ENCODE measurements around the gene GRAMD4.

The GRAMD4 gene

DNA sequence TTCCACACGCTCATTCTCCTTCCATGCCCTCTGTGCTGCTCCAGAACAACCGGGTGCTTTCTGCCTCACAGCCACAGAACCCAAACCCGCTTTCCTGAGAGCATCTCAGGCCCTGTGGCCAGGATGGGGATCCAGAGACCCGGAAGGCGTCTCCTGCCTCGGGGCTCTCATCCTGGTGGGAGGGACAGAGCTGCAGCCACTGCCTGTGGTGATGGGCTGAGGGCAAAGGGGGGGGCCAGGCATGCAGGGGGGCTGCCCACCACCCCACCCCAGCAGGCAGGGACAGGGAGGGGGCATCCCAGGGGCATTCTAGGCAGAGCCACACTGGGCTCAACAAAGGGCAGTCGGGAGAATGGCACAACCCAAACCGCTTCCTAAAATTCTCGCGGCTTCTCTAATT lies 76.4 kb downstream of the GRAMD4 start:
- no peak for FAIRE-seq

DNA sequence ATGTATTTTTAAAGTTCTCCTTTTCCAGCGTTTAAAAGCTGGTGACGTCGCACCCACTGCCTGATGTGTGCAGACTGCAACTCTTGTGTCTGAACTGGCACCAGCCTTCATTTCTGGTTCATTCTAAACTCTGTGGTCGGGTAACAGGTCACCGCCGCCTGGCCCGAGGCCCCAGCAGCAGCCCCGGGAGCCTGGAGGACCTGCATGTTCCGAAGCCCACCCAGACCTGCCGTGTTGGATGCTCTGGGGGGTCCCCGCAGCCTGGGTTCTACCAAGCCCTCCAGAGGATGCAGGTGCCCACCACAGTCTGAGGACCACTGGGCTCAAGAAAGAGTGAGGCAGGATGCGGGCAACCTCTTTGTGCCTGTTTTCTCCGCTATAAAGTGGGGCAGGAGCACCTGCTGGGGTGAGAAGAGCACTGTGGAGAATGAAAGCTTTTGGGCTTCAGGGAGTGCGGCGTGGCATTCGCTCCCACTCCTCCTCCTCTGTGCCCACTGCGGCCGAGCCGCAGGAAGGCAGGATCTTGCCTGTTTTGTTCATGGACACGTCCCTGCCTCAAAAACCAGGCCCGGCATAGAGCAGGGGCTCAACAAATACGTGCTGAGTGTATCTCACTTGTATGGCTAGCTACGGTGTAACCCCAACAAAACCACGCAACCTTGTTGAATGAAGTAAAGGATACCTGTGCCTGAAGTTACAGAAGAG lies 77.8 kb downstream of the GRAMD4 start:
- no peak for FAIRE-seq

DNA sequence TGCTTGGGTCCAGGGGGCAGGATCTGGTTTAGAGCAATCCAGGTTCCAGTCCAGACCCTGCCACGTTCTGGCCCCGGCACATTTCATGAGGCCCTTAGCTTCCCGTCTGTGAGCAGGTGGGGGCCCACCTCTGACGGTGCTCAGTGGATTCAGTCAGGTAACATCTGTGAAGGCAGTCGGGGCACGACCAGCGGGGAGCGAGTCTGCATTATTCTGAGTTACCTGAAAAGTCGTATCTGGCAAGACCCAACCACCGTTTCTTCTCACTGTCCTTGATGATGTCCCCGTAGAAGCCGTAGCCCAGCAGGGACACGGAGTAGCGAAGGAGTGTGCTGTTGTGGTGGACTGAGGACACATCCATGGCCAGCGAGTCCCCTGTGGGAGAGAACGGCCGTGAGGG lies 78.9 kb downstream of the GRAMD4 start:
- no peak for FAIRE-seq

DNA sequence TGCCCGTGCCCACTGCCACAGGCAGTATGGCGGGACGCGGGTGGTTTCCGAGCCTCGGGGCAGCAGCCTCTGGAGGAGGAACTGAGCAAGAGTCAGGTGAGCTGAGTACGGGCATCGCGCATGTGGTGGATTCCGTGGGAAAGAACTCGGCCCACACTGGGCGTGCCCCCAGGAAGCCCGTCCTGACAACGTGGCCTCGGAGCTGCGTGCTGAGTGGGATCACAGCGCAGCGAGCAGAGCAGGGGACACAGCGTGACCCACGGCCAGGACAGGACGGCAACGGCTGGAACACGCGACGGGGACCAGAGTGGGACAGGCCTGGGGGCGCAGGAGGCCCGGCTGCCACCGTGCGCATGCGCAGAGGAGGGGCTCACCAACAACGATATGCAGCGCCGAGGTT lies 81.1 kb downstream of the GRAMD4 start:
- no peak for FAIRE-seq

DNA sequence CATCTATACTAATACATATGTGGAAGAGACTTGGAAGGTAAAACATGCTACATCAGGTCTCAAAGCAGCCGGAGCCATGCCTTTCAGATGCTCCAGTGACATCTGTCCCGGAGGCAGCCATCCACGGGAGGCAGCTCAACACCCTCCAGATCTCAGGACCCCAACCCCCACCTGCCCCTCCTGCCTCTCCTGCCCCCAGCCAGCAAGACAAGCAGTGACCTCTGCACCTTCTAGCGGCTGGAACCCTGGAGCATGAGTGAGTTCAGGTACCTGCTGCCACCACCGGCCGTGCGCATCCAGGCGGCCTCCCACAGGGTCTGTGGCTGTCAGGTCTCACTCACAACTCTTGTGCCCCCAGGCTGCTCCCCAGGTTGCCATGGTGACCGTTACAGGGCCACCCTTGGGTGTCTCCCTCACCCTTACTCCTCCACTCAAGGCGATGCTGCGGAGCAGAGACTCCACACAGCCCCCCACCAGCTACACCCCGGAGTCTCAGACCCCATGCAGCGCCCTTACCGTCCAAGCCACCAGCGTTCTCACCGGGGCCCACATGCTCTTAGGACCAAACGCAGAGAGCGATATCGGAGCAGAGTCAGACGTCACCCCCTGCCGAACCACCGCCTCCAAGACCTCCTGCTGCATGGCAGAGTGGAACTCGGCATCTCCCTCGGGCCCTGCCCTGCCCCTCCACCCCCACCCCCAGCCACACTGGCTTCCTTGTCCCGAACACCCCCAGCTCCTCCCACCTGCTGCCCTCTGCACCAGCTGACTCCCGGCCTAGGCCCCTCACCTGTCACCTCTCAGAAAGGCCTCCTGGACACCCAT lies 83.2 kb downstream of the GRAMD4 start:
- no peak for FAIRE-seq

DNA sequence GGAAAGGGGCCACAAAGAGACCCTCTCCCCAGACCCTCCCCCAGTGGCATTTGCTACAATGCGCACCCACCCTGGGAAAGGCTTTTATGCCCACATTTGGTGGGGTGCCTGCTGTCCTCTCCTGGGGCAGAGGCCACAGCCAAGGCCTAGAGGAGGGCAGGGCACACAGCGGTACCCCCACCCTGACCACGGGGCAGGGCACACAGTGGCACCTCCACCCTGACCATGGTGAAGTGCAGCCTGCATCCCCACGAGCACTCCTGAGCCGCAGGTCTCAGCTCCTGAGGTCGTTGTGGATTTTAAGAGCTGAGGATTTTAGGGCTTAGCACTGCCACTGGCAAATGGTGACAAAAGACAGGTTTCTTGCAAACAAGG lies 83.8 kb downstream of the GRAMD4 start:
- no peak for FAIRE-seq

DNA sequence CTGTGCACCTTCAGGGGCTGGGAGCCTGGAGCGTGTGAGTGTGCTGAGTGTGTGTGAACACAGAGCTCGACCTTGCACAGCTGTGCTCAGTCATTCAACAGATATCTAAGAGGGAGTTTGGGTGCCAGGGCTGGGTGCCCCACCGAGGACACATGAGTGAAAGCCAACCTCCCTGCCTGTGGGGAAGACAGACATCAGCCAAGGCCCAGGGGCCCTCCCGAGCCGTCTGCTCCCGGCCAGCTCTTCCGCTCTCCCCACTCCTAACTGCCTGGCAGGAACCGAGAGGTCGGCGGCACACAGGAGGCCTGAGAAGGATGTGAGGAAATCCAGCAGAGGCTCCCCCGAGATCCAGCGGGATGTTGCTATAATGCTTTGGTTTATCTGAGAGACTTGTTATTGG lies 85.9 kb downstream of the GRAMD4 start:
- no peak for FAIRE-seq

DNA sequence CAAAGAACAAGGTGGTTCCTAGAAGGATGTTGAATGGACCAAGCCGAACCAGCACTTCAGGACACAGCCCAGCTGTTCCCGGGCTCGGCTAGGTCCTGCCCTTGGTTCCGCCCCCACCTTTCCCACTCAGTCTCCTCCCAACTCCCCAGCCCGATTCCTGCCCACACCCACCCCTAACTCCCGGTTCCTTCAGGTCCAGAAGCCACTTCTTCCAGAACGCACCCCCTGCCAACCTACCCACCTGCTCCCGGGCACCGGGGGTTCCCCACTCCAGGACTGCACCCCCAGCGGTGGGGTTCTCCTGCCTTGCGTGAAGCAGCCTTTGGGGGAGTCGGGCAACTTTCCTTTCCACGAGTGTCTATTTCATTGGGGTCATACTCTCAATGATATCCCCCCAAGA lies 87.1 kb downstream of the GRAMD4 start:
- FAIRE-seq: no peak

DNA sequence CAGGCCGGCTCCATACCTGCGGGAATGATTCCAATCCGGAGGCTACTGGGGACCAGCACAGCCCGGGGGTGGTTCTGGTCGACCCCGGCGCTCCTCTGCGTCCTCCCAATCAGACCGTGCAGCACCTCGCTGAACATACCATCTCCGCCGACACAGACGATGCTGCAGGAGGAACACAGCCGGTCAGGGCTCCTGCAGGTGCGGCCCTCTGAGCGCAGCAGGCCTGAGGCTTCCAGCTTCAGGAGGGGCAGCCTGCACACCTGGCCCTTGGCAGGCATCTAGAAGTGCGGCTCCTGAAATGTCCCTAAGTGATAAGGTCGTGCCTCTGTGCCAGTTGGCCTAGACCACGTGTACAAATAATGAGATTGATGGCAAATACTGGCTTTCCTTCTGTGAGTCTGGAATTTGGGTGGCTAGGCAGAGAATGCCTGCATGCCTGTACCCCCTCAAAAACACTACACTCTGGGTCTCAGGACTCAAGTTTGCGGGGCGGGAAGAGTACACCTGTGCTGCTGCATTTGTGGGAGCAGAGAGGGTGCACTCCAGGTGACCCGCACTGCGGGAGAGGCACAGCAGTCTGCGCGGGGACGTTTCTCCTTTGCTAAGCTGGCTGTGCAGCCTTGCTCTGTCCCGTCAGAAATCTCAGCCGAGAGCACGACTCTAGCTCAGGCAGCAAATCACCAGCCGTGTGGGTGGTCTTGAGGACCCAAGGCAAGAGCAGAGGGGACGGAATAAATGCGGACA lies 87.8 kb downstream of the GRAMD4 start:
- FAIRE-seq: no peak

DNA sequence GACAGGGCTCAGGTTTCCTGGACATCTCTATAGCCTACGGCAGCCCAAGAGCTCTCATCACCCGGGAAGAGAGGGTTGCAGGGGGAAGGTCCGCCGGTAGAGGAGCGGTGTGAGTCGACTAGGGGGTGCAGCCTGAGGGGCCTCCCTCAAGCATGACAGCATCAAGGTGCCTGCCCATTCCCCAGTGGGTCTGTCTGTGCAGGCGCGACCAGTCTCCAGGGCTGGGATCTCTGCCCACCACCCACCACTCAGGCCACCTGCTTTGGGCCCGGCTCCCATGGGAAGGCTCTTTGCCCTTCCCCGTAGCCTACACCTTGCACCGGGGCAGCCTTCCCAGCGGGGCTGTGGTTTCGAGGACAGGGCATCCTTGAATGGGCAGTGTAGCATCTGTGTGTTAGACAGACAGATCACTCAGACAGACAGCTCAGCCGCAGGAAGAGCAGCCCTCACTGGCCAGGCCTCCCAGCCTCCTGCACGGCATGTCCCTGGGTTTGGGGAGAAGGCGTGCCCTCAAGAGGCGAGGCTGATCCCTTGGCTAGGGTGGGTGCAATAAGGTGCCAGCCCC lies 88.7 kb downstream of the GRAMD4 start:
- no peak for FAIRE-seq

DNA sequence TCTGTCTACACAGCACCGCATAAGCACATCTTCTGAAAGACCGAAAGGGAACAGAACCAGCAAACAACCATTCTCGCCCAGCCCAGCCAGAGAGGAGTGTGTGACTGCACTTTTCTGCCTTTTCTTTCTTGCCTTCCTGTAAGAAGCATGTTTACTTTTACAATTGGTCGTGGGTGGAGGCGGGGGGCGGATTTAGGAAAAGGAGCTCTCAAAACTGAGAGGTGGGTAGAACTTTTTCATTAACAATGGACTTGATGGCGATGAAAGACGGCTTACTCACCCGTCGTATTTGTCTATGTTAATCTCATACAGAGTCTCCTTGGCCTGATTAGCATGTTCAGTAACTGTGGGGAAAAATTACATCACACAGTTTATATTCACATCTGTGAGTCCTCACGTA lies 90.6 kb downstream of the GRAMD4 start:
- FAIRE-seq: no peak

DNA sequence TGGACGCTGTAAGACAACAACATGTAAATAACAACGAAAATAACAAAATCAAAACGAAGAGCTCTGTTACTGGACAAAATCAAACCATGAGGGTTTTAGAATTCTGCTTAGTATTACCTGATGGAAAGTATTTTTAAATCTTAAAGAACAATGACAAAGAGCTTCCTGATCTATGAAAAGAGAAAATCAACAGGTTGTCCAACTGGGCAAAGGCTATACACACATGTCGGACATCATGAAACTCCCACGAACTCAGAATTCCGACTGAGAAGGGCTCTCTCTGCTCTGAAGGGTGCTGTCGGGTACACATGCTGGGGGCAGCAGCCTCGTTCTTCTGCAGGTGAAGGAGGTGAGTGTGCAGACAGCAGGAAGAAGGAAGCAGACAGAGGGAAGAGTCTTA lies 92.1 kb downstream of the GRAMD4 start:
- FAIRE-seq: no peak

DNA sequence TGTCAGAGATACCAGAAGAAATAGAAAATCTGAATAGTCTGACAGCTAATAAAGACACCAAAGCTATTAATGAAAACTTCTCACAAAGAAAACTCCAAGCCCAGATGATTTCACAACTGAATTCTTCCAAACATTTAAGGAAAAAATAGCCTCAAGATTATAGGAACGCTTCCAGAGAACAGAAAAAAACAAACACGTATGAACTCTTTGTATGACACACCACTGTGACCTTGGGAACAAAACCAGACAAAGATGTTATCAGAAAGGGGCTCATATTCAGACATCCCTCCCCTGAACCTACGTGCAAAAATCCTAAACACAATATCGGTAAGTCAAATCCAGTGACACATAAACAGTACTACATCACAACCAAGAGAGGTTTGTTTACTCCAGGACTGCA lies 94.4 kb downstream of the GRAMD4 start:
- no peak for FAIRE-seq

DNA sequence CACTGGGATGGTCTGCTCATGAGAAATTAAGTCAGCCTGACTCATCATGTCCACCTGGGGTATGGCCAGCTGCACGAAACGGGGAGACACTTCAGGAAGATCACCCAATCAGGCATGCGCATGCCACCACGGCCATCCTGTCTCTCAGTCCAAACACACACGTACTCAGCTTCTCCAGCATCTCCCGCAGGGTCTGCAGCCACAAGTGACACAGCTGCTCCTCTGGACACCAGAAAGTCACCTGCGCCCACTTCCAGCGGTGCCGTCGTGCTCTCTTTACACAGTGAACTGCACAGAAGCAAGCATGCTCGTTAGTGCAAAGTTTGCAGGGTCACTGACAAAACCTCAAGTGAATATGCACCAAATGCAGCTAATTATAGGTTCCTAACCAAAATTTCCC lies 99.7 kb downstream of the GRAMD4 start:
- no peak for FAIRE-seq

DNA sequence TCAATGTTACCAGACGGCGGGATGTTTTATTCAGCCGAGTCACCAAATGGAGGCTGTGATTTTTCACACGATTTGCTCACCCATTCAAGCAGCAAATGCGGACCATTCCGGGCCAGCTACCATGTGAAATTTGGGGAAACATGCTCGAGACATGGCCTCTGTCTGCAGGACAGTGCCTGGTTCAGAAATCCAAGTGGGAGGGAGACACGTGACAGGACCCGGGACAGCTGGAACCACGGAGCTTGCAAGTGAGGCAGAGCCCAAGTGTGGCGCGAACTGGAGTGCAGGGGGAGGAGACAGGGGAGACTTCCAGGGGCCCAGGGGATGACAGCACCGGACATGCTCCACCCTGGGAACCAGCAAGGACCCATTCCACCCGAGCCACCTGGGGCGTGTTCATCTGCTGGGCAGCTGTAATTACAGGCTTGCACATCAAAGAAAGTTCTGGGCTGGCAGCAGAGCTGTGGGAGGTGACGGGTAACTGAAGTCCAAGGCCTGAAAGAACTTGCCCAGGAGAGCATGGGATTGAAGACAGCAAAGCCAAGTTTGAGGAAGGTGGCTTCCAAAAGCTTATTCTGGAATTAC lies 101.4 kb downstream of the GRAMD4 start:
- FAIRE-seq: no peak

DNA sequence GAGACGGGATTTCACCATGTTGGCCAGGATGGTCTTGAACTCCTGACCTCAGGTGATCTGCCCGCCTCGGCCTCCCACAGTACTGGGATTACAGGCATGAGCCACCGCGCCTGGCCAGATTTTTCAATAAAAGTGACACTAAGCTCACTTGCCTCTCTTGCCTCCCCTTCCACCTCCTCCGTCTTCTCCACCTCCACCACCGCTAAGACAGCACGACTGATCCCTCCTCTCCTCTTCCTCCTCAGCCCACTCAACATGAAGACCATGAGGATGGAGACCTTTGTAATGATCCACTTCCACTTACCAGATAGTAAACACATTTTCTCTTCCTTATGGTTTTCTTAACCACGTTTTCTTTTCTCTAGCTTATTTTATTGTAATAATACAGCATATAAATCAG lies 103.7 kb downstream of the GRAMD4 start:
- no peak for FAIRE-seq

DNA sequence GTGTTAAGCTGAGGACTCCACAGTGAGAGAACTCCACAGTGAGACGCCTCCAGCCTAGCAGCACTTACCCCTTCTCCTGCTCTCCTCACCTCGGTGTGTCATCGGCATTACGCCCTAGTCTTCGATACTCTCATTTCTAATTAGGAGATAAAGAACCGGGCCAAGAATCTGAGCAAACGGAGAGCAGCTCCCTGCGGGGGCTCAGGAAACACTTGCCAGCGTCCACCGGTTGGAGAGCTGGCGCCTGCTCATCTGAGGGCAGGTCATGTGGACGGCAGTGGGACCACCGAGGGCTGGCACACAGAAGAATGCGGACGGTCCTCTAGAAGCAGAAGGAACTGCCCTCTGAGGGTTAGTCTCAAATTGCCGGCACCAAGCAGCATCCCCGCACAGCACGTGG lies 104.9 kb downstream of the GRAMD4 start:
- no peak for FAIRE-seq

DNA sequence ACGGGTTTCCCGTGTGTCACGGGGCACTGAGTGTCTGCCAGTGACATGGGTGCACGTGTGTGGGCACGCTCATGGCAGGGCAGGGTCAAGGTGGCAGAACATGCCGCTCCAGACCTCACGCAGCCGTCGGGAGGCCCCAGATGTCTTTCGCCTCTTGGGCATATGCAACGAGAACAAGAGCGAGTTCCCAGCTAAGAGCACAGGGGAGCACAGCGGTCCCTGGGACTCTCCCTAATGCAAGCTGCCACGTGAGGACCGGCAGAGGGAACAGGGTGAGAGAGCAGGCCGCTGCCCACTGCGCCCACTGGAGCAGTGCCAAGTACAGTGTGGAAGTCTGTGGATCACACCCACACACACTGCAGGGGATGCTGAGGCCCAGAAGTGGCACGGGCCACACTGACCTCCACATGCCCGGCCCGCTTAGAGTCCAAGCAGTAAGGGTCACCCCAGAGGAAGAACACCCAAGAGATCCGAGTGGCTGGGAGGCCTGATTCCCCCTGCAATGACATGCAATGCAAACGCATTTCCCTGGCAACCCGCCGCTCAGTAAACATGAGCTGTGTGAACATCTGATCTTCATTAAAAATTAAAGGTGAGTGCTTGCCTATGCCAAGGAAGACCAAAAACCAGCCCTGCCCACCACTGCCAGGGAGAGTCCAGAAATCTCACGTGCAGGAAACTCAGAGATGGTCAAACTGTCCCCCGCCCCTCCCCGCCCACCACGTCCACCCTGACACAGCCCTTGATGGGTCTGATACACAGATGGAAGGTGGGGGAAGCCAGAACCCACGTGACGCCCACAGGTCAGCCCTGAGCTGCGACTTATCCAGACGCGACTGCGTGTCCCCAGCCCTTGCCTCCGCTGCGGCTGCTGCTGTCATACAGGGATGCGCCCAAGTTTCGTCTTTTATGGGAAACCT lies 106.1 kb downstream of the GRAMD4 start:
- FAIRE-seq: peak; percentile 66

DNA sequence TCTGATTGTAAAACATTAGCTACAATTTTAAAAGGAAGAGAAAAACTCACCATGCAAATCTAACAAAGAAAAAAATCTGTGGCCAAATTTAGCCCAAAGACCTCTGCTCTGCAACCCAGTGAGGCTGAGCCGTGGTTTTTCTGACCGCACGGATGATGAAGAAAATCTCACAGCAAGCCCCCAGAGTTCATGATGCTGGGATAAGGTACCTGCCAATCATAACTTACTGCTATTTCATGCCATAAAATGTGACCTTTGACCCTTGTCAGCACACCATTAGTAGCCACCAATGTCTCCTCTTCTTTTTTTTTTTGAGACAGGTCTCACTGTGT lies 106.8 kb downstream of the GRAMD4 start:
- FAIRE-seq: no peak

DNA sequence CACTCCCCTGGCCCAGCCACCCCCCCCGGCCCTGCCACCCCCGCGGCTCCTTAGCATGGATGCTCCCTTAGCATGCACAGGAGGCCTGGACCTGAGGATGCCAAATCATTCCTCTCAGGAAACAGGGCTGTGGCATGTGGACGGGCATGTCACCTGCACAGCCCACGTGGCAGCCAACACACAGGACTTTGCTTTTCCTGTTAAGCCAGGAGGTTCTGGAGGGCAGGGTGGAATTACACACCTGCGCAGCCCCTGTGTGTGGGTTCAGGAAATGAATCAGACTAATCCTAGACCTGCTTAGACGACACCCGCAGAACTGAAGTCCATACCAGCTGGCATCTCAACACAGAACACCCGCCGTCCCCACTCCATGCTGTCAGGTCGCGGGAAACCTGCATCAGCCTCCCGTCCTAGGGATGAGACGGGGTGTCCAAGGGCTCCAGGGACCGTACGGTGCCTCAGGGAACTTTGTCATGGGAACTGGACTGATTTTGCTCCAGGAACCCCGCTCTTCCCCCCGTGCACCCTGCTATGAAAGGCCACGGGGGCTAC lies 107.7 kb downstream of the GRAMD4 start:
- FAIRE-seq: no peak

DNA sequence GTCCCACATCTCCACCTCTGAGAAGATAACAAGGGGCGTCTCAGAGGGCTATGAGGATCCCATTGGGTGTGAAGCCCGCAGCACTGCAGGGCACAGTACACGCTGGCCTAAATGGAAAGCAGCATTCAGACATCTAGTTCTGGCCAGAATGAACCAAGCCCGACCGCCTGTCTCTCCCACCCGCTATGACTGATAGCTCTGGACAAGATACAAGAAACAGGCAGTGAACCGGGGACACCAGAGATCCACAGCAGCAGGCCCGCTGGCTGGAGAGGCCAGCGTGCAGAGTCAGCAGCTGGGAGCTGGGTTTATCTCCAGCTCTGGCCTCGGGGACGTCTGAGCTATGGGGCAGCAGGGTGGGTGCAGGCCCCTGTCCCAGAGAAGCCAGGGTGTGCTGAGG lies 108.3 kb downstream of the GRAMD4 start:
- FAIRE-seq: no peak

Data from islet of Langerhans (tissue), 1 donor.